Thyroid gland (tissue), 4 donors: Measurements from ENCODE around the gene RAPGEFL1. TPM values are rescaled to one million over a fixed set of nuclear protein-coding genes. Genes with fewer than 3 reads are reported as not detected.
"Not testable (repeated sequence)": the region's sequence is repeated elsewhere in the genome, so short reads cannot be mapped to it uniquely, and the experiment has no call there.

Experiments used
- DNase-seq, 2 donors: peaks; one replicate each; pipeline ENCODE4 v3.0.0-alpha.2; 2019
- H3K27ac ChIP-seq, 3 donors: fragments of 200-600 bp; sonication (generic); 1 replicate in 2 of 3; 2 replicates in 1 of 3; pipeline ENCODE4 v1.5.1; 2016 to 2019; ENCODE audit warnings: mild to moderate bottlenecking in 1 of 3, moderate library complexity in 1 of 3
- H3K27me3 ChIP-seq: fragments of 200-600 bp; sonication (generic); one replicate; pipeline ENCODE4 v1.5.1; 2019
- H3K36me3 ChIP-seq, 2 donors: fragments of 200-600 bp; sonication (generic); one replicate each; pipeline ENCODE4 v1.5.1; 2016 to 2019
- H3K4me1 ChIP-seq, 2 donors: fragments of 200-600 bp; sonication (generic); one replicate each; pipeline ENCODE4 v1.5.1; 2017 to 2019
- H3K4me3 ChIP-seq, 3 donors: fragments of 200-600 bp; sonication (generic); replicated peaks in 1 of 3; 1 replicate in 2 of 3; 2 replicates in 1 of 3; pipeline ENCODE4 v1.5.1; 2016; ENCODE audit warnings: mild to moderate bottlenecking in 1 of 3
- H3K9me3 ChIP-seq: fragments of 200-600 bp; sonication (generic); one replicate; pipeline ENCODE4 v1.5.1; 2017
- POLR2A ChIP-seq, 2 donors: fragments of 450-650 bp; IDR thresholded peaks; one replicate each; pipeline ENCODE4 v1.6.1; 2017; ENCODE audit warnings: antibody characterized with exemption in 2 of 2, mild to moderate bottlenecking in 2 of 2, moderate library complexity in 1 of 2
- WGBS, 2 donors: methylation state at CpG; one replicate each; pipeline ENCODE4 v1.1.5; 2017; 5-methylcytosine and 5-hydroxymethylcytosine counted together
- intact Hi-C: fragments of 100-400 bp; cut with DNase I; formaldehyde crosslinking; loops from one replicate; pipeline ENCODE4 v1.15.1; 2023
- total RNA-seq, 4 donors: library from RNA; depleted of rRNA; stranded (reverse); fragments of >200 nt; gene quantifications; one replicate each; pipeline ENCODE4 v1.2.3, GENCODE V29; 2016
- TF ChIP-seq, protein P1 (sequence below), 6 experiments: fragments of 200-600 bp in 3 of 6; fragments of 450-650 bp in 3 of 6; sonication (generic) in 3 of 6; IDR thresholded peaks; one replicate each; pipeline ENCODE4 v1.5.1; 2016 to 2019; ENCODE audit warnings: antibody characterized with exemption in 6 of 6, mild to moderate bottlenecking in 2 of 6, inconsistent platforms in 1 of 6, moderate library complexity in 1 of 6

Gene RAPGEFL1
- total RNA-seq, 4 donors from 2014 or later = 1.3 to 5.2 (median 4.1) TPM

DNA sequence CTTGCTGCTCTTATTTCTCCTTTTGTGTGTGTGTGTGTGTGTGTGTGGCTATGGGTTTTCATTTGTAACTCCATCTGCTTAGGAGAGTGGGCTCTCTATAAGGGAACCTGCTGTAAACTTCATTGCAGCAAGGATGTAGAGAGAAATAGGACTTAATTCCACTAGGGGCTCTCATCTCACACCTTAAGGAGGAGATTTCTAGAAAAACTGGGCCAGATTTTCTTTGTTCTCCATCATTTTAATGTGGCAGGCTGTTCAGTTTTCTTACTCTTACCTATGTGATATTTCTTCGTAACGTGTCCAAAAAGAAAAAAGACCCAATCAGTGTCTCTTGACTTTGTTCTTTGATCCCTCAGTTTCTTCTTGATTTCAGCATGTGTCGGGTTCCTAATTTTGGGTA lies 41.5 kb upstream of the RAPGEFL1 start:
- DNase-seq = no peak
- Histone ChIP-seq H3K27me3 (no peaks in the 10 kb centered on the region), H3K36me3 (peaks cover 31 to 45% of the 10 kb centered on the region in 2 donors), H3K4me3 (no peak overlapping the region), H3K9me3 (no peaks in the 10 kb centered on the region), H3K4me1 (peaks cover 7 to 10% of the 10 kb centered on the region in 2 donors), H3K27ac (no peak overlapping the region)
- TF ChIP-seq, protein P1, sequence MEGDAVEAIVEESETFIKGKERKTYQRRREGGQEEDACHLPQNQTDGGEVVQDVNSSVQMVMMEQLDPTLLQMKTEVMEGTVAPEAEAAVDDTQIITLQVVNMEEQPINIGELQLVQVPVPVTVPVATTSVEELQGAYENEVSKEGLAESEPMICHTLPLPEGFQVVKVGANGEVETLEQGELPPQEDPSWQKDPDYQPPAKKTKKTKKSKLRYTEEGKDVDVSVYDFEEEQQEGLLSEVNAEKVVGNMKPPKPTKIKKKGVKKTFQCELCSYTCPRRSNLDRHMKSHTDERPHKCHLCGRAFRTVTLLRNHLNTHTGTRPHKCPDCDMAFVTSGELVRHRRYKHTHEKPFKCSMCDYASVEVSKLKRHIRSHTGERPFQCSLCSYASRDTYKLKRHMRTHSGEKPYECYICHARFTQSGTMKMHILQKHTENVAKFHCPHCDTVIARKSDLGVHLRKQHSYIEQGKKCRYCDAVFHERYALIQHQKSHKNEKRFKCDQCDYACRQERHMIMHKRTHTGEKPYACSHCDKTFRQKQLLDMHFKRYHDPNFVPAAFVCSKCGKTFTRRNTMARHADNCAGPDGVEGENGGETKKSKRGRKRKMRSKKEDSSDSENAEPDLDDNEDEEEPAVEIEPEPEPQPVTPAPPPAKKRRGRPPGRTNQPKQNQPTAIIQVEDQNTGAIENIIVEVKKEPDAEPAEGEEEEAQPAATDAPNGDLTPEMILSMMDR (IDR thresholded peaks at IDR 0.05) = no peak
- no peak for TF ChIP-seq POLR2A (IDR thresholded peaks at IDR 0.05)
- WGBS, 2 donors = 95 to 96% methylated on average over 3 of the region's 3 CpGs
- intact Hi-C loops = no loop called here

DNA sequence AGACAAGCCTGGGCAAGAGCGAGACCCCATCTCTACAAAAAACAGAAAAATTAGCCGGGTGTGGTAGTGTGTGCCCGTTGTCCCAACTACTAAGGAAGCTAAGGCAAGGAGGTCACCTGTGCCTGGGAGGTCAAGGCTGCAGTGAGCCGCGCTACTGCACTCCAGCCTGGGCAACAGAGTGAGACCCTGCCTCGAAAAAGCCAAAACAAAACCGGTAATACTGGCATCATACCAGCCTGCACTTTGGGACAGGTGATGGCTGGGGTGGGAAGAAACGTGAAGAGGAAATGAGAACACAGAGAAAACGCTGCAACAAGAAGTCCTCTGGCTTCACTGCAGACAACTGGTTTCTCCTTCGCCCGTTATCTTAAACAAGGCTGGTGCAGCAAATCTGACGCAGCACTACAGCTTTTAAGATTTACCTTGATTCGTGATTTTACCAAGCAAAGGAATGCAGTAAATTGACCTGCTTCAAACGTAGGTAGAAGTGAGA lies 37.7 kb upstream of the RAPGEFL1 start:
- intact Hi-C loops = no loop called here
- peak overlapping the region; percentile 0 to 57 (median 41) for H3K4me3 ChIP-seq
- no peak for TF ChIP-seq POLR2A (IDR thresholded peaks at IDR 0.05)
- TF ChIP-seq, protein P1 (IDR thresholded peaks at IDR 0.05) = peak in 1 of 6 experiments; percentile 19
- peak; percentile 44 to 54 for DNase-seq
- peaks cover 6 to 21% of the 10 kb centered on the region in 2 donors for H3K36me3 ChIP-seq
- no peaks in the 10 kb centered on the region for H3K9me3 ChIP-seq
- H3K27ac ChIP-seq = peak overlapping the region; percentile 93 to 99 (median 97)
- no peaks in the 10 kb centered on the region for H3K27me3 ChIP-seq
- H3K4me1 ChIP-seq = peaks cover 20 to 30% of the 10 kb centered on the region in 2 donors
- WGBS, 2 donors = 8 to 11% methylated on average over 14 of the region's 14 CpGs

DNA sequence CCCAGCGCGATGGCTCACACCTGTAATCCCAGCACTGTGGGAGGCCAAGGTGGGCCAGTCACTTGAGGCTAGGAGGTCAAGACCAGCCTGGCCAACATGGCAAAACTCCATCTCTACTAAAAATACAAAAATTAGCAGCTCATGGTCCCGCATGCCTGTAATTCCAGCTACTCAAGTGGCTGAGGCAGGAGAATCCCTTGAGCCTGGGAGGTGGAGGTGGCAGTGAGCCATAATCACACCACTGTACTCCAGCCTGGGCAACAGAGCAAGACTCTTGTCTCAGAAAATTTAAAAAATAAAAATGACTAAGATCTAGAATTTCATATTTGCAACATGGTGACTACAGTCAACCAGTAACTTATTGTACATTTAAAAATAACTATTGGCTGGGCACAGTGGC lies 34.1 kb upstream of the RAPGEFL1 start:
- peaks cover 20 to 30% of the 10 kb centered on the region in 2 donors for H3K4me1 ChIP-seq
- H3K9me3 ChIP-seq, intact Hi-C loops, H3K27me3 ChIP-seq, H3K36me3 ChIP-seq, H3K4me3 ChIP-seq: not testable (repeated sequence)
- peak; percentile 86 to 90 for DNase-seq
- peak overlapping the region; percentile 46 to 62 (median 48) for H3K27ac ChIP-seq
- WGBS, 2 donors = 44 to 58% methylated on average over 3 of the region's 3 CpGs

DNA sequence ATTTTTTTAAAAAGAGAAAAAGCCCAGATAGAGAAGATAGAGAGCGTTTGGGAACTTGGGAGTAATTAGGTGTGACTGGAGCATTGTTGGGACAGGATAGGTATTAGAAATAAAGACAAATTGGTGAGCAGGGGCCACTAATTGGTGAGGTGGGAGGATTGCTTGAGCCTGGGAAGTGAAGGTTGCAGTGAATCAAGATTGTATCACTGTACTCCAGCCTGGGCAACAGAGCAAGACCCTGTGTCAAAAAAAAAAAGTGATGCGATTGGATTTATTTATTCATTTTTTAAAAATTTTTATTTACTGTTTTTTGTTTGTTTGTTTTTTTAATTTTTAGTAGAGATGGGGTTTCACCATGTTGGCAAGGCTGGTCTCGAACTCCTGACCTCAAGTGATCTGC lies 31.8 kb upstream of the RAPGEFL1 start:
- intact Hi-C loops = no loop called here
- Histone ChIP-seq H3K36me3 (peaks cover 7 to 20% of the 10 kb centered on the region in 2 donors), H3K27ac (no peak overlapping the region), H3K4me1 (peaks cover 13 to 20% of the 10 kb centered on the region in 2 donors), H3K4me3 (no peak overlapping the region), H3K27me3 (no peaks in the 10 kb centered on the region), H3K9me3 (no peaks in the 10 kb centered on the region)
- DNase-seq = no peak
- WGBS, 2 donors = 94 to 95% methylated on average over 3 of the region's 3 CpGs
- no peak for TF ChIP-seq POLR2A (IDR thresholded peaks at IDR 0.05)
- TF ChIP-seq, protein P1 (IDR thresholded peaks at IDR 0.05) = no peak

DNA sequence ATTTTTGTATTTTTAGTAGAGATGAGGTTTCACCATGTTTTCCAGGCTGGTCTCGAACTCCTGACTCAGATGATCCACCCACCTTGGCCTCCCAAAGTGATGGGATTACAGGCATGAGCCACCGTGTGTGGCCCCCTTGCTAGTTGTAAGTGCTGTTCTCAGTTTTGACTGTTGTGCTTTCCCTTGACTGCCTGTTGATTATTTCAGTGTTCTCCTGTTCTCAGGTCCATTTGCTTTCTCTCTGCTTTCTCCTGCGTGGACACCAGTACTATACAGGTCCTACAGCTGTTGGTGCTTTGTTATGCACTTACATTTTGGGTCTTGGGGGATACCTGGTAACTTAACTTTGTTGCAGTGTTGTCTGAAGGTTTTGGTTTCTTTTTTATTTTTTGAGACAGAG lies 28.7 kb upstream of the RAPGEFL1 start:
- DNase-seq = no peak
- H3K27me3 ChIP-seq = no peaks in the 10 kb centered on the region
- no peak overlapping the region for H3K4me3 ChIP-seq
- TF ChIP-seq, protein P1 (IDR thresholded peaks at IDR 0.05) = no peak
- no peak for TF ChIP-seq POLR2A (IDR thresholded peaks at IDR 0.05)
- H3K27ac ChIP-seq = no peak overlapping the region
- H3K9me3 ChIP-seq = no peaks in the 10 kb centered on the region
- H3K36me3 ChIP-seq = peaks cover 10 to 29% of the 10 kb centered on the region in 2 donors
- WGBS, 2 donors = 88 to 90% methylated on average over 3 of the region's 3 CpGs
- intact Hi-C loops = no loop called here
- no peaks in the 10 kb centered on the region for H3K4me1 ChIP-seq
